Posterior cingulate gyrus (tissue), 11 donors: Measurements from ENCODE around the gene LENG8.

Experiments used
- DNase-seq, 10 donors: peaks; one replicate each; pipeline versions ENCODE4 v3.0.0 to v3.0.0-alpha.2; 2020 to 2021; ENCODE audit warnings: mixed read lengths in 3 of 10
- intact Hi-C: fragments of 100-400 bp; cut with DNase I; formaldehyde crosslinking; loops from one replicate; pipeline ENCODE4 v1.15.1; 2023

The LENG8 gene

GRCh38 chr19:54448774-54449700 lies at the start of gene LENG8:
Gene LENG8, plus strand, starts transcription at chr19:54449199. Its CDS starts 2,146 bp downstream, at chr19:54451345.
- DNase-seq, result peak; percentile 97 to 100 (median 98)
- intact Hi-C loops, result loop anchor here (2.0 kb wide), 1 partner anchor 14 kb away; the partner anchor contains the start of gene LENG9

DNA sequence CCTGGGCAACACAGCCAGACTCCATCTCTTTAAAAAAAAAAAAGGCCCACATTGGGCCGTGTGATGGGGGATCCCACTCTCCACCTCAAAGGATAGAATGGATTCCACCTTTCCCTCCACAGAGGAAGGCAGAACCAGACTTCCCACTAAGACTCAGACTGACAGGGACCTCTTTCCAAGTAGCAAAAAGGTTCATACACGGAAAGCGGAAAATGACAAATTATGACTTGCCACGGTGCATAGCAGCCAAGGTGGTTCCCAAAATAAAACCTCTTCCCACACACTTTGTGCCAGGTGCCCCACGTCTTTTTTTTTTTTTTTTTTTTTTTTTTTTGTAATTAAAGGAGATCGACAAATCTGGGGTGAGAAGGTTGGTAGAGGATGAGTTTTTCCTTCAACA lies 48.1 kb upstream of the LENG8 start:
- intact Hi-C loops, result no loop called here
- no peak for DNase-seq

GRCh38 chr19:54403054-54403453 lies 45.9 kb upstream of the LENG8 start:
- intact Hi-C loops, result no loop called here
- peak in 1 of 10 donors; percentile 56 for DNase-seq

- intact Hi-C loops, result no loop called here
Measured at GRCh38 chr19:54405628-54406027, 43.4 kb upstream of the LENG8 start.

GRCh38 chr19:54407780-54408179 lies 41.2 kb upstream of the LENG8 start:
- DNase-seq, result peak in 4 of 10 donors; percentile 21 to 63 (median 38)
- intact Hi-C loops, result no loop called here

More at GRCh38 chr19:54405628-54406027, 43.4 kb upstream of the LENG8 start:
- no peak for DNase-seq

DNA sequence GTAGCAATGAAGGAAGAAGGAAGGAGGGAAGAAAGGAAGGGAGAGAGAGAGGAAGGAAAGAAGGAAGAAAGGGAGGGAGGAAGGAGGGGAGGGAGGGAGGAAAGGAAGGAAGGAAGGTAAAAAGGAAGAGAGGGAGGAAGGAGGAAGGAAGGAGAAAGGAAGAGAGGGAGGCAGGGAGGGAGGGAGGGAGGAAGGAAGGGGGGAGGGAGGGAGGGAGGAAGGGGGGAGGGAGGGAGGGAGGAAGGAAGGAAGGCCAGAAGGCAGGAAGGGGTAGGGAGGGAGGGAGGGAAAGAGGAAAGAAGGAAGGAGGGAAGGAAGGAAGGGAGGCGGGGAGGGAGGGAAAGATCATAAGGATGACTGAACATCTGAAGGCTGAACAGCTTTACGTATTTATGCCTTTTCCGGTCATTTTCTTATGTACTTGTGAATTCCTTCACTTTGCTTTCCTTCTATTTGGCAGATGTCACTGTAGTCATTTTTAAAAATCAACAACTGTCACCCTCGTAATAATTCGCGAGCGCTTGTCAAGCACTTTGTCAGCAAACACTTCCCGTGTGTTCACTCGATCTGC lies 40.5 kb upstream of the LENG8 start:
- intact Hi-C loops, result no loop called here

GRCh38 chr19:54411033-54411432 lies 38.0 kb upstream of the LENG8 start:
- intact Hi-C loops, result no loop called here
- DNase-seq, result no peak

More for the DNA sequence above, 40.5 kb upstream of the LENG8 start:
- DNase-seq, result no peak

- intact Hi-C loops, result no loop called here
- DNase-seq, result no peak
Measured at GRCh38 chr19:54412877-54413276, 36.1 kb upstream of the LENG8 start.

DNA sequence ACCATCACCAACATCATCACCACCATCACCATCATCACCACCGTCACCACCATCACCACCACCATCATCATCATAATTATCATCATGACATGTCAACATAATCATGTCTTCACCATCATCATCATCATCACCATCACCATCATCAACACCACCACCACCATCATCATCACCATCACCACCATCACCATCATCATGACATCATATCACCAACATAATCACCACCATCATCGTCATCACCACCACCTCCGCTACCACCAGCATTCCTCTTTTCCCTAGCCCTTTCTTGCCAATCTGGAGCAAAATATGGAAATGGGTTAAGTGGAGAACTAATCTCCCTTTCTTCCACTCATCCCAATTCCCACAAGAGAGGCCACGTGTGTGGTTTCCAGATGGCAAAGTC lies 34.8 kb upstream of the LENG8 start:
- no peak for DNase-seq
- intact Hi-C loops, result no loop called here

DNA sequence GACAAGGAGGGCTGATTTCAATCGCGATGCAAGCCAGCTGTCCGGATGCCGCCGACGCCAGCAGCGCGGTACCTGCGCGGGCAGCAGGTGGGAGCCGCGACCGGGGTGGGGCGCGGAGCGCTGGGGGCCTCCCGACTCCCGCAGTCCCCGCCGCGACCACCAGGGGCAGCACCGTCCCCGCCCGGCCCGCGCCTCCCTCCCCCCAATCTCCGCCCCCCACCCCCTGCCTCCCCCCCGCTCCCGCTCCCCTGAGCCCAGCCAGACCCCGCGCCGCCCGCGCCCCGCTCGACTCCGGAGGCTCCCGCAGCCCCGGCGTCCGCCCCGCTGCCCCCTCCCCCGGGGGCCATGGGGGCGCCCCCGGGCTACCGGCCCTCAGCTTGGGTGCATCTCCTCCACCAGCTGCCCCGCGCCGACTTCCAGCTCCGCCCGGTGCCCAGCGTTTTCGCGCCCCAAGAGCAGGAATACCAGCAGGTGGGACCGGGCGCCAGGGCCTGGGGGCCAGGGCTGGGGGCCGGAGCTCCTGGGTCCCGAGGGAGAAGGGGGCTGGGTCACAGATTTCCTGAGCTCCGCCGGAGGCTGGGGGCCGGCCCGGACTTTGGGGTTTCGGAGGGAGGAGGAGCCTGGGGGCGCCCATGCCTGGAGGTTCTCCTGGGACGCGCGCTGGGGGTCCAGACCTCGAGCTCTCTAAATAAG lies 33.6 kb upstream of the LENG8 start, which contains the start of gene TTYH1:
TSS of gene TTYH1 (plus strand) at position 257 of the 693 bp plus-strand sequence. CDS start at position 346, 89 bp downstream.
- intact Hi-C loops, result no loop called here
- DNase-seq, result peak in 8 of 10 donors; percentile 57 to 95 (median 80)

GRCh38 chr19:54415901-54416673 lies 32.9 kb upstream of the LENG8 start:
- intact Hi-C loops, result no loop called here
- peak in 3 of 10 donors; percentile 29 to 76 (median 76) for DNase-seq

GRCh38 chr19:54416695-54417491 lies 32.1 kb upstream of the LENG8 start:
- intact Hi-C loops, result no loop called here
- DNase-seq, result peak in 5 of 10 donors; percentile 29 to 92 (median 88)

DNA sequence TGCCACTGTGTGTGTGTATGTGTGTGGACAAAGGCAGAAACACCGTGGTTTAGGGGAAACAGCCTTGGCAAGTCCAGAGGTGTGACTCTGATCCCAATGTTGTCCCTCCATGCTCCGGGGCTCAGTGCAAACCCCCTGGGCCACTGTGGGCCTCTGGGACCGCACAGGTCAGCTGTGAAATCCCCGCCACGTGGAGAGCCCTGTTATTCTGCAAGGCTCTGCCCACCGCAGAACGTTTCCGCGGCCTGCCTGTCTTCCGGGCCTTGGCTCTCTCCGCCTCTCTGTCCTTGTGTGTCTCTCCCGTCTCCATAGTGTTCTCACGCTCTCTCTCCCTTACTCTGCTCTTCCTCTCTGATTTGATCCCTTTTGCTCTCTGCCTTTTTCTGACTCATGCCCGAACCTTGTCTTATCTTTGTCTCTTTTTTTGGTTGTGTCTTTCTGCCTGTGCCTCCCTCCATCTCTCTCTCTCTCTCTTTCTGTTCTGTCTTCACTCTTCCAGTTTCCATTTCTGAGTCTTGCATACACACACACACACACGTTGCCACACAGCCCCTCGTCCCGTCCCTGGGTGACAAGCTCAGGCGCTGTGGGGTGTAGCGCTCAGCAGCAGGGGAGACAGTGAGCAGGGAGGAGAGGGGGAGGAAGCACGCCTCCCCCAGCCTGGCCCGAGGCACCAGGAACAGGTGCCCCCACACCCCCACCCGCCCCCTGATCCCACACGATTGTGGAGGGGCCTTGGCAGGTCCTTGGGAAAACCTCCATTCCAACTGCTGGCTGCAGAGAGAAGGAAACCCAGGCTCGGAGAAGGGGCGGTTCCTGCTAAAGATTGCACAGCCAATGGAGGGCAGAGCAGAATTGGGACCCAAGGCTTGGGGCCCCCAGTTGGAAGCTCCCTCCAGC lies 30.7 kb upstream of the LENG8 start:
- intact Hi-C loops, result no loop called here
- peak in 5 of 10 donors; percentile 57 to 93 (median 83) for DNase-seq

- intact Hi-C loops, result no loop called here
- DNase-seq, result peak in 3 of 10 donors; percentile 39 to 81 (median 66)
Measured at GRCh38 chr19:54418930-54419800, 29.8 kb upstream of the LENG8 start.

GRCh38 chr19:54420068-54420382 lies 29.0 kb upstream of the LENG8 start:
- intact Hi-C loops, result no loop called here
- DNase-seq, result no peak

DNA sequence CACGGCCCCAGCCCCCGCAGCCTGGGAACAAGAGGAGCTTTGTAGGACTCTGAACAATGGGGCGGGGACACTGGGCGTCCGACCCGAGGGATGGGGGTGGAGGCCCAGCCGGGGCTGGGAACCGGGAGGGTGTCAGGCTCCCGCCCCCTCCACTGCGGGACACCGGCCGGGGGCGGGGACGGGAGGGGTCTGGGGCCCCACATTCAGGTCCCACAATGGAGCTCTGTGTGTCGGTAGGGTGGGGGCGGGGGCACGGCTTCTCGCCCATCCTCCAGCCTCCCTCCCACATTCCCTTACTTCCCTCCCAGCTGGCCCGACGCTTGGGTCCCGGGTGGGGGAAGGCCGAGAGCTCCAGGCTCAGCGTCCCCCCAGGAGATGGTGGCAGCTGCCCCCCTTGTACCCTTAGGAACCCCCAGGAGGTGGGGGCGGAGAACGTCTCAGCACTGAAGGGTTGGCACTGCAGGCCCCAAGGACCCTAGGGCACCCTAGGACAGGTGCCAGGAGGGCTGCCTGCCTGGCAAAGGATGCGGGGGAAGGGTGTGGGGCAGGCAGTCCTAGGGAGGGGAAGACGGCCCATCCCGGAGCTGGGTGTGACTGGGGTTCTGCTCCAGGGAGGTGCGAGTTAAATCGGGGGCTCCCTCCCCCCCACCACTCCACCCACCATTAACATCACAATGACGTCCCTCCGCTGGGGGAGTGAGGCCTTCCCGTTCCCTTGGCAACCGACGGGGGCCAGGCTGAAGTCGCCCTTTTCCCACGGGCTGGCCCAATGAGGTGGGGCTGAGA lies 28.4 kb upstream of the LENG8 start:
- DNase-seq, result peak; percentile 89 to 99 (median 94)
- intact Hi-C loops, result no loop called here

DNA sequence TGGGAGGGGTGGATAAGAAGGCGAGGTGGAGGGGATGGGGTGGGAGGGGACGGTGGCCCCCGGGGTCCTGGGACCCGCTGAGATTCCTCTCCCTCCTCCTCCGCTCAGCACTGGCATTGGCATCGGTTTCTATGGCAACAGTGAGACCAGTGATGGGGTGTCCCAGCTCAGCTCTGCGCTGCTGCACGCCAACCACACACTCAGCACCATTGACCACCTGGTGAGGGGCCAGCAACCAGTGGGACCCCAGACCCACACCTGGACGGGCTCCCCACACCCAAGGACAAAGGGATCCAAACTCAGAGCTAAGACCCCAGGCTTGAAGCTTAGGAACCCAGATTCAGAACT lies 27.9 kb upstream of the LENG8 start:
- no peak for DNase-seq

More for the DNA sequence above, 27.9 kb upstream of the LENG8 start:
- intact Hi-C loops, result no loop called here
